ENCODE measurements around the gene KRTAP9-2. TPM values are rescaled to one million over a fixed set of nuclear protein-coding genes. Genes with fewer than 3 reads are reported as not detected.

The KRTAP9-2 gene
- polyA plus RNA-seq, 6 donors from 2014 or later: not detected

Other genes starting within 250 kb of the KRTAP9-2 start
- gene KRT40, start 242.3 kb upstream of the KRTAP9-2 start, polyA plus RNA-seq (ENCODE audit: low read depth in 6 of 6): not detected
- not detected for gene KRTAP3-3, start 232.5 kb upstream of the KRTAP9-2 start, polyA plus RNA-seq (ENCODE audit: low read depth in 6 of 6)
- not detected for gene KRTAP3-2, start 226.7 kb upstream of the KRTAP9-2 start, polyA plus RNA-seq (ENCODE audit: low read depth in 6 of 6)
- gene KRTAP3-1, start 217.5 kb upstream of the KRTAP9-2 start, polyA plus RNA-seq (ENCODE audit: low read depth in 6 of 6): not detected
- not detected for gene KRTAP1-5, start 199.4 kb upstream of the KRTAP9-2 start, polyA plus RNA-seq (ENCODE audit: low read depth in 6 of 6)
- gene KRTAP1-4, start 196.5 kb upstream of the KRTAP9-2 start, polyA plus RNA-seq (ENCODE audit: low read depth in 6 of 6): not detected
- gene KRTAP1-3, start 191.8 kb upstream of the KRTAP9-2 start, polyA plus RNA-seq (ENCODE audit: low read depth in 6 of 6): not detected
- gene KRTAP1-1, start 185.2 kb upstream of the KRTAP9-2 start, polyA plus RNA-seq (ENCODE audit: low read depth in 6 of 6): not detected
- not detected for gene KRTAP2-1, start 179.3 kb upstream of the KRTAP9-2 start, polyA plus RNA-seq (ENCODE audit: low read depth in 6 of 6)
- gene KRTAP2-2, start 171.4 kb upstream of the KRTAP9-2 start, polyA plus RNA-seq (ENCODE audit: low read depth in 6 of 6): not detected
- gene KRTAP2-3, start 166.5 kb upstream of the KRTAP9-2 start, polyA plus RNA-seq (ENCODE audit: low read depth in 6 of 6): not detected
- gene KRTAP2-4, start 160.8 kb upstream of the KRTAP9-2 start, polyA plus RNA-seq (ENCODE audit: low read depth in 6 of 6): not detected
- gene KRTAP4-7, start 142.5 kb upstream of the KRTAP9-2 start, polyA plus RNA-seq (ENCODE audit: low read depth in 6 of 6): not detected
- not detected for gene KRTAP4-8, start 128.5 kb upstream of the KRTAP9-2 start, polyA plus RNA-seq (ENCODE audit: low read depth in 6 of 6)
- not detected for gene KRTAP4-16, start 124.4 kb upstream of the KRTAP9-2 start, polyA plus RNA-seq (ENCODE audit: low read depth in 6 of 6)
- not detected for gene KRTAP4-9, start 121.3 kb upstream of the KRTAP9-2 start, polyA plus RNA-seq (ENCODE audit: low read depth in 6 of 6)
- not detected for gene KRTAP4-11, start 108.3 kb upstream of the KRTAP9-2 start, polyA plus RNA-seq (ENCODE audit: low read depth in 6 of 6)
- gene KRTAP4-12, start 102.5 kb upstream of the KRTAP9-2 start, polyA plus RNA-seq (ENCODE audit: low read depth in 6 of 6): 1 to 10 TPM in 2 of 6 donors, under 1 TPM in 2, not detected in 2; 0.30 to 3.3 (median 1.3) TPM
- 1 to 10 TPM in 2 of 6 donors, not detected in 4; 1.6 to 2.0 TPM for gene KRTAP4-6, start 86.1 kb upstream of the KRTAP9-2 start, polyA plus RNA-seq (ENCODE audit: low read depth in 6 of 6)
- gene KRTAP4-5, start 76.8 kb upstream of the KRTAP9-2 start, polyA plus RNA-seq (ENCODE audit: low read depth in 6 of 6): not detected
- not detected for gene KRTAP4-4, start 65.9 kb upstream of the KRTAP9-2 start, polyA plus RNA-seq (ENCODE audit: low read depth in 6 of 6)
- gene KRTAP4-3, start 58.4 kb upstream of the KRTAP9-2 start, polyA plus RNA-seq (ENCODE audit: low read depth in 6 of 6): not detected
- gene KRTAP4-2, start 48.4 kb upstream of the KRTAP9-2 start, polyA plus RNA-seq (ENCODE audit: low read depth in 6 of 6): not detected
- not detected for gene KRTAP4-1, start 41.7 kb upstream of the KRTAP9-2 start, polyA plus RNA-seq (ENCODE audit: low read depth in 6 of 6)
- gene KRTAP9-1, start 36.8 kb upstream of the KRTAP9-2 start, polyA plus RNA-seq (ENCODE audit: low read depth in 6 of 6): not detected
- not detected for gene KRTAP9-3, start 5.8 kb downstream of the KRTAP9-2 start, polyA plus RNA-seq (ENCODE audit: low read depth in 6 of 6)
- gene KRTAP9-8, start 11.4 kb downstream of the KRTAP9-2 start, polyA plus RNA-seq (ENCODE audit: low read depth in 6 of 6): not detected
- gene KRTAP9-4, start 23.0 kb downstream of the KRTAP9-2 start, polyA plus RNA-seq (ENCODE audit: low read depth in 6 of 6): not detected
- not detected for gene KRTAP9-9, start 28.7 kb downstream of the KRTAP9-2 start, polyA plus RNA-seq (ENCODE audit: low read depth in 6 of 6)
- gene KRTAP9-6, start 38.7 kb downstream of the KRTAP9-2 start, polyA plus RNA-seq (ENCODE audit: low read depth in 6 of 6): not detected
- not detected for gene KRTAP9-7, start 49.0 kb downstream of the KRTAP9-2 start, polyA plus RNA-seq (ENCODE audit: low read depth in 6 of 6)
- gene KRTAP29-1, start 76.2 kb downstream of the KRTAP9-2 start, polyA plus RNA-seq (ENCODE audit: low read depth in 6 of 6): not detected
- 1 to 10 TPM in 1 of 6 donors, under 1 TPM in 3, not detected in 2; 0.38 to 2.0 (median 0.55) TPM for gene KRTAP16-1, start 82.7 kb downstream of the KRTAP9-2 start, polyA plus RNA-seq (ENCODE audit: low read depth in 6 of 6)
- gene KRTAP17-1, start 89.1 kb downstream of the KRTAP9-2 start, polyA plus RNA-seq (ENCODE audit: low read depth in 6 of 6): not detected
- not detected for gene KRT33A, start 124.2 kb downstream of the KRTAP9-2 start, polyA plus RNA-seq (ENCODE audit: low read depth in 6 of 6)
- gene KRT33B, start 143.2 kb downstream of the KRTAP9-2 start, polyA plus RNA-seq (ENCODE audit: low read depth in 6 of 6): not detected
- not detected for gene KRT34, start 155.7 kb downstream of the KRTAP9-2 start, polyA plus RNA-seq (ENCODE audit: low read depth in 6 of 6)
- not detected for gene KRT31, start 171.0 kb downstream of the KRTAP9-2 start, polyA plus RNA-seq (ENCODE audit: low read depth in 6 of 6)
- not detected for gene KRT37, start 197.9 kb downstream of the KRTAP9-2 start, polyA plus RNA-seq (ENCODE audit: low read depth in 6 of 6)
- gene KRT38, start 214.3 kb downstream of the KRTAP9-2 start, polyA plus RNA-seq (ENCODE audit: low read depth in 6 of 6): not detected
- gene KRT32, start 240.7 kb downstream of the KRTAP9-2 start, polyA plus RNA-seq (ENCODE audit: low read depth in 6 of 6): not detected